VCaP (cell line): ENCODE measurements around the gene HASPIN.

ENCODE experiments used
- H3K27ac ChIP-seq: fragments of 450-650 bp; 2 replicates; pipeline ENCODE4 v1.5.1; 2017
- CTCF ChIP-seq: fragments of 450-650 bp; conservative IDR thresholded peaks from 2 replicates; pipeline ENCODE4 v1.5.1; 2017; ENCODE audit warnings: mild to moderate bottlenecking, moderate library complexity

HASPIN gene

GRCh38 chr17:3762922-3763776 lies 39.4 kb downstream of the HASPIN start:
- no peak for TF ChIP-seq CTCF
- no peak overlapping the region for H3K27ac ChIP-seq

GRCh38 chr17:3763777-3764170 lies 40.1 kb downstream of the HASPIN start:
- TF ChIP-seq CTCF: no peak

GRCh38 chr17:3765981-3766380 lies 42.3 kb downstream of the HASPIN start:
- no peak for TF ChIP-seq CTCF
- H3K27ac ChIP-seq: no peak overlapping the region

More at GRCh38 chr17:3763777-3764170, 40.1 kb downstream of the HASPIN start:
- no peak overlapping the region for H3K27ac ChIP-seq

GRCh38 chr17:3766779-3767178 lies 43.1 kb downstream of the HASPIN start:
- no peak overlapping the region for H3K27ac ChIP-seq

GRCh38 chr17:3768341-3768740 lies 44.6 kb downstream of the HASPIN start:
- TF ChIP-seq CTCF: no peak
- no peak overlapping the region for H3K27ac ChIP-seq

More at GRCh38 chr17:3766779-3767178, 43.1 kb downstream of the HASPIN start:
- TF ChIP-seq CTCF: no peak

GRCh38 chr17:3768769-3769168 lies 45.1 kb downstream of the HASPIN start:
- no peak overlapping the region for H3K27ac ChIP-seq

GRCh38 chr17:3770466-3770865 lies 46.8 kb downstream of the HASPIN start:
- TF ChIP-seq CTCF: no peak
- H3K27ac ChIP-seq: no peak overlapping the region

More at GRCh38 chr17:3768769-3769168, 45.1 kb downstream of the HASPIN start:
- TF ChIP-seq CTCF: no peak
